C4-2B (cell line): ENCODE measurements around the gene DLG2.

ENCODE experiments used
- ZFX ChIP-seq: fragments of 450-650 bp; IDR thresholded peaks from 2 replicates; pipeline ENCODE4 v1.6.1; 2017
- TF ChIP-seq, protein P1 (sequence below): fragments of 450-650 bp; conservative IDR thresholded peaks from 2 replicates; pipeline ENCODE4 v1.5.1; 2017; ENCODE audit warnings: mild to moderate bottlenecking

DNA sequence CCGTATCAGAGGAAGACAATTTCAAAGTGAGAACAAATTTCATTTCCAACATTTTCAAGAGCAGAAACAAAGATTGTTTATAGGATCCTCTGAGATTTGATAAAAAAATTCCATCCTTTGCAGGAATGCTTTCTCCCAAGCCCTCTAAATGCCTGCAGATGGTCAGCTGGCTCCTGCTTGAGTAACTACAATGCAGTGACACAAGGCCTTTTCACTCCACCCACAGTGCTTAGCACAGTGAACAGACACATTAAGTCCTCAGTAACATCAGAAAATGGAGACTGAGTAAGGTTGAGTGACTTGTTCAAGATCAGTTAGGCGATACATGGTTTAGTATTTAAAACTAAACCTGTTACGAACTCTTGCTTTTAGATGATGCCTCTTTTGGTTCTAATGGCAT is 1813.8 kb downstream of the DLG2 start:
- TF ChIP-seq, protein P1, sequence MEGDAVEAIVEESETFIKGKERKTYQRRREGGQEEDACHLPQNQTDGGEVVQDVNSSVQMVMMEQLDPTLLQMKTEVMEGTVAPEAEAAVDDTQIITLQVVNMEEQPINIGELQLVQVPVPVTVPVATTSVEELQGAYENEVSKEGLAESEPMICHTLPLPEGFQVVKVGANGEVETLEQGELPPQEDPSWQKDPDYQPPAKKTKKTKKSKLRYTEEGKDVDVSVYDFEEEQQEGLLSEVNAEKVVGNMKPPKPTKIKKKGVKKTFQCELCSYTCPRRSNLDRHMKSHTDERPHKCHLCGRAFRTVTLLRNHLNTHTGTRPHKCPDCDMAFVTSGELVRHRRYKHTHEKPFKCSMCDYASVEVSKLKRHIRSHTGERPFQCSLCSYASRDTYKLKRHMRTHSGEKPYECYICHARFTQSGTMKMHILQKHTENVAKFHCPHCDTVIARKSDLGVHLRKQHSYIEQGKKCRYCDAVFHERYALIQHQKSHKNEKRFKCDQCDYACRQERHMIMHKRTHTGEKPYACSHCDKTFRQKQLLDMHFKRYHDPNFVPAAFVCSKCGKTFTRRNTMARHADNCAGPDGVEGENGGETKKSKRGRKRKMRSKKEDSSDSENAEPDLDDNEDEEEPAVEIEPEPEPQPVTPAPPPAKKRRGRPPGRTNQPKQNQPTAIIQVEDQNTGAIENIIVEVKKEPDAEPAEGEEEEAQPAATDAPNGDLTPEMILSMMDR: no peak
- TF ChIP-seq ZFX: no peak
